SU-DHL-6 (cell line): ENCODE measurements around the gene NFAT5.

Experiments
- CTCF ChIP-seq: fragments of 200-600 bp; sonication (generic); IDR thresholded peaks from one replicate; pipeline ENCODE4 v1.5.1; 2017; ENCODE audit warnings: antibody characterized with exemption, mild to moderate bottlenecking, low read length, moderate library complexity; ENCODE audit not compliant: insufficient read depth, poor library complexity, severe bottlenecking
- EZH2phosphoT487 ChIP-seq: fragments of 200-600 bp; sonication (generic), shearing (Covaris generic); conservative IDR thresholded peaks from 2 replicates; pipeline ENCODE4 v1.6.1; 2018; ENCODE audit warnings: mild to moderate bottlenecking, antibody characterized with exemption, low read length, moderate library complexity, mixed read lengths

GRCh38 chr16:69522041-69522578 is 43.7 kb upstream of the NFAT5 start:
- no peak for TF ChIP-seq EZH2phosphoT487
- no peak for TF ChIP-seq CTCF
